ENCODE data around the gene ARHGAP29. TPM values are rescaled to one million over a fixed set of nuclear protein-coding genes. Genes with fewer than 3 reads are reported as not detected.

The ARHGAP29 gene
- total and polyA plus RNA-seq, 2 of the 4 experiments (the other 2 are of a cell fraction), result 19.1 to 30.3 TPM

- H4K91ac ChIP-seq (ENCODE audit: insufficient read depth, low read depth, low read length), result no peak overlapping the region
- H4K5ac ChIP-seq (ENCODE audit: low read depth, low read length), result no peak overlapping the region
- intact Hi-C loops (cut with micrococcal nuclease), result no loop called here
- H2AK5ac ChIP-seq (ENCODE audit: low read depth, low read length), result no peak overlapping the region
- no peak overlapping the region for H3K18ac ChIP-seq (ENCODE audit: low read depth, low read length)
- no peaks in the 10 kb centered on the region for H3K9me1 ChIP-seq (ENCODE audit: insufficient read depth, low read length)
- H3K79me1 ChIP-seq (ENCODE audit: low read depth in 1 of 2, low read length in 2 of 2), result no peaks in the 10 kb centered on the region
- H4K8ac ChIP-seq (ENCODE audit: low read depth in 2 of 2, low read length in 2 of 2), result no peak overlapping the region
- no peak overlapping the region for H2BK15ac ChIP-seq (ENCODE audit: low read depth, low read length)
- H3K27ac ChIP-seq (ENCODE audit: insufficient read depth, low read length), result no peak overlapping the region
- no peak overlapping the region for H3K4me3 ChIP-seq (ENCODE audit: insufficient read depth, low read depth, low read length)
- ChIA-PET POLR2A (ENCODE audit: unreplicated experiment) (no interaction called here), CTCF (interaction anchor here (0.9 kb wide), 1 partner anchor 11 kb away, joined by 4 read pairs; no protein-coding TSS in a partner anchor)
- H3K4me1 ChIP-seq (ENCODE audit: control insufficient read depth, insufficient read depth, low read length), result no peaks in the 10 kb centered on the region
- H2AFZ ChIP-seq (replicated peaks; ENCODE audit: low read length, poor library complexity), result no peak overlapping the region
- no CpG with 5 or more reads among the region's 1 CpG for WGBS, 2 experiments (ENCODE audit: extremely low coverage in 2 of 2, insufficient read length in 1 of 2)
- H3K14ac ChIP-seq (replicated peaks; ENCODE audit: low read depth, low read length), result no peak overlapping the region
- no peak overlapping the region for H2BK20ac ChIP-seq (ENCODE audit: low read depth, low read length)
- dilution Hi-C loops (cut with HindIII; ENCODE audit: low sequenced_read_pairs, unreplicated experiment), result no loop called here
- H3K23ac ChIP-seq (ENCODE audit: low read depth, low read length), result no peak overlapping the region
- no peak for ATAC-seq (ENCODE audit: low read depth)
- no peaks in the 10 kb centered on the region for H3K36me3 ChIP-seq (ENCODE audit: control insufficient read depth, insufficient read depth, low read length)
- H3K27me3 ChIP-seq (ENCODE audit: control insufficient read depth, insufficient read depth, low read length), result no peaks in the 10 kb centered on the region
- no peak for TF ChIP-seq FOS (IDR thresholded peaks at IDR 0.05; ENCODE audit: low read depth, low read length)
- TF ChIP-seq MXI1 (IDR thresholded peaks at IDR 0.05; ENCODE audit: borderline replicate concordance, low read depth, low read length), result no peak
- TF ChIP-seq ELK1 (IDR thresholded peaks at IDR 0.05; ENCODE audit: borderline replicate concordance, low read depth, low read length), result no peak
- no peak for TF ChIP-seq MAFK (IDR thresholded peaks at IDR 0.05; ENCODE audit: low read depth, low read length)
- TF ChIP-seq CTCF (conservative IDR thresholded peaks at IDR 0.05; ENCODE audit: low read depth, low read length), result no peak
- no peak for TF ChIP-seq SMC3 (IDR thresholded peaks at IDR 0.05; ENCODE audit: low read depth, low read length)
- no peak for TF ChIP-seq RCOR1 (IDR thresholded peaks at IDR 0.05; ENCODE audit: insufficient replicate concordance, low read length)
- no peak for TF ChIP-seq BHLHE40 (IDR thresholded peaks at IDR 0.05; ENCODE audit: low read depth, low read length)
- no peak for TF ChIP-seq NFE2L2 (IDR thresholded peaks at IDR 0.05; ENCODE audit: low read depth, low read length)
- no peak for TF ChIP-seq POLR2A (IDR thresholded peaks at IDR 0.05; ENCODE audit: low read depth, low read length)
- TF ChIP-seq RAD21 (IDR thresholded peaks at IDR 0.05; ENCODE audit: low read length), result no peak
- TF ChIP-seq CEBPB (IDR thresholded peaks at IDR 0.05; ENCODE audit: low read depth, low read length), result no peak
- DNase-seq, result no peak
- no peak overlapping the region for H3K56ac ChIP-seq (ENCODE audit: extremely low read depth, insufficient read depth, low read length)
- no peak overlapping the region for H3K4ac ChIP-seq (ENCODE audit: low read depth, low read length)
- H3K9me3 ChIP-seq (ENCODE audit: control insufficient read depth, insufficient read depth, low read length), result no peaks in the 10 kb centered on the region
- H2BK120ac ChIP-seq (ENCODE audit: low read depth, low read length), result no peak overlapping the region
- no peak overlapping the region for H2BK5ac ChIP-seq (ENCODE audit: low read depth, low read length, poor library complexity, severe bottlenecking)
- no peak overlapping the region for H3K9ac ChIP-seq (ENCODE audit: low read depth, low read length)
- in situ Hi-C loops (cut with MboI; ENCODE audit: low sequenced_read_pairs), result no loop called here
- H4K20me1 ChIP-seq (ENCODE audit: insufficient read depth, low read length), result no peaks in the 10 kb centered on the region
- H3K4me2 ChIP-seq (ENCODE audit: low read depth, low read length), result no peak overlapping the region
- BruUV-seq (replicated peaks), result no TSS peak
- H2AK9ac ChIP-seq (replicated peaks; ENCODE audit: low read depth, low read length, poor library complexity), result no peak overlapping the region
Measured at GRCh38 chr1:94154989-94155388, 82.4 kb downstream of the ARHGAP29 start.

Data from IMR-90 (cell line).